Neural cell (in vitro differentiated cells): ENCODE data around the gene DOCK4.
A peak's percentile ranks its signal among the peaks of the same experiment; 100 is the strongest.

ENCODE experiments used
- CTCF ChIP-seq: fragments of 450-650 bp; IDR thresholded peaks from 2 replicates; pipeline ENCODE4 v1.5.1; 2014; ENCODE audit warnings: antibody characterized with exemption, mild to moderate bottlenecking, moderate library complexity; ENCODE audit not compliant: poor library complexity, severe bottlenecking
- TF ChIP-seq, protein P1 (sequence below): IDR thresholded peaks from 2 replicates; pipeline ENCODE4 v1.6.1; 2012; ENCODE audit warnings: borderline replicate concordance

DNA sequence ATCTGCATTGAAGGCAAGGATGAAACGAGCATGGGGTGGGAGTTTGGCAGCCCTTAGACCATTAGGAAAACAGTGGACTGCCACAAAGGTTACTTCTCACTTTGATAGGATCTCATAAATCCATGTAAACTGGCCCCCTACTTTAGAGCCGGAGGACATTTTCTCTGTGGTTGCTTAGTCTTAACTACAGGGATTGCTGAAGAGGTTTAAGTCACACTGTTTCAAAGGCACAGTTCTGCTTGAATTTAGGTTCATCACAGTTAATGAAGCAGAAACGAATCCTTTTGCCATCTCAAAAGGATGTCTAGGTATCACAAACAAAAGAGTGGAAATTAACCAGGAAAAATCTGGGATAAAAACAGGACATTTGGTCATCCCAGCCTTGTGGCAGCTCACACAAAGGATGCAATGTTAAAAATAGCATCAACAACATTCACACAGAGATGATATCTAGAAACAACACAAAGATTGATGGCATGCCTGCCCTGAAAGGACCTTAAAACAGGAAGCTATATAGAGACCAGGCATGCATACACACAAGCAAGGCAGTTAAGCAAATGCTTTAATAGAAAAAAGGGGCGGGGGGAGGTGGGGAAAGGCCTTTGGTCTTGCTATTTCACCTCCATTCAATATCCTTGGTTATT, 74.0 kb downstream of the DOCK4 start:
- no peak for TF ChIP-seq CTCF
- TF ChIP-seq, protein P1, sequence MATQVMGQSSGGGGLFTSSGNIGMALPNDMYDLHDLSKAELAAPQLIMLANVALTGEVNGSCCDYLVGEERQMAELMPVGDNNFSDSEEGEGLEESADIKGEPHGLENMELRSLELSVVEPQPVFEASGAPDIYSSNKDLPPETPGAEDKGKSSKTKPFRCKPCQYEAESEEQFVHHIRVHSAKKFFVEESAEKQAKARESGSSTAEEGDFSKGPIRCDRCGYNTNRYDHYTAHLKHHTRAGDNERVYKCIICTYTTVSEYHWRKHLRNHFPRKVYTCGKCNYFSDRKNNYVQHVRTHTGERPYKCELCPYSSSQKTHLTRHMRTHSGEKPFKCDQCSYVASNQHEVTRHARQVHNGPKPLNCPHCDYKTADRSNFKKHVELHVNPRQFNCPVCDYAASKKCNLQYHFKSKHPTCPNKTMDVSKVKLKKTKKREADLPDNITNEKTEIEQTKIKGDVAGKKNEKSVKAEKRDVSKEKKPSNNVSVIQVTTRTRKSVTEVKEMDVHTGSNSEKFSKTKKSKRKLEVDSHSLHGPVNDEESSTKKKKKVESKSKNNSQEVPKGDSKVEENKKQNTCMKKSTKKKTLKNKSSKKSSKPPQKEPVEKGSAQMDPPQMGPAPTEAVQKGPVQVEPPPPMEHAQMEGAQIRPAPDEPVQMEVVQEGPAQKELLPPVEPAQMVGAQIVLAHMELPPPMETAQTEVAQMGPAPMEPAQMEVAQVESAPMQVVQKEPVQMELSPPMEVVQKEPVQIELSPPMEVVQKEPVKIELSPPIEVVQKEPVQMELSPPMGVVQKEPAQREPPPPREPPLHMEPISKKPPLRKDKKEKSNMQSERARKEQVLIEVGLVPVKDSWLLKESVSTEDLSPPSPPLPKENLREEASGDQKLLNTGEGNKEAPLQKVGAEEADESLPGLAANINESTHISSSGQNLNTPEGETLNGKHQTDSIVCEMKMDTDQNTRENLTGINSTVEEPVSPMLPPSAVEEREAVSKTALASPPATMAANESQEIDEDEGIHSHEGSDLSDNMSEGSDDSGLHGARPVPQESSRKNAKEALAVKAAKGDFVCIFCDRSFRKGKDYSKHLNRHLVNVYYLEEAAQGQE = peak; percentile 48
